ENCODE measurements around the gene ARHGAP29. TPM values are rescaled to one million over a fixed set of nuclear protein-coding genes. Genes with fewer than 3 reads are reported as not detected.
"Not testable (repeated sequence)": the region's sequence is repeated elsewhere in the genome, so short reads cannot be mapped to it uniquely, and the experiment has no call there.

The ARHGAP29 gene
- total RNA-seq, 1 donor = 85.1 TPM

- TF ChIP-seq, protein P1, sequence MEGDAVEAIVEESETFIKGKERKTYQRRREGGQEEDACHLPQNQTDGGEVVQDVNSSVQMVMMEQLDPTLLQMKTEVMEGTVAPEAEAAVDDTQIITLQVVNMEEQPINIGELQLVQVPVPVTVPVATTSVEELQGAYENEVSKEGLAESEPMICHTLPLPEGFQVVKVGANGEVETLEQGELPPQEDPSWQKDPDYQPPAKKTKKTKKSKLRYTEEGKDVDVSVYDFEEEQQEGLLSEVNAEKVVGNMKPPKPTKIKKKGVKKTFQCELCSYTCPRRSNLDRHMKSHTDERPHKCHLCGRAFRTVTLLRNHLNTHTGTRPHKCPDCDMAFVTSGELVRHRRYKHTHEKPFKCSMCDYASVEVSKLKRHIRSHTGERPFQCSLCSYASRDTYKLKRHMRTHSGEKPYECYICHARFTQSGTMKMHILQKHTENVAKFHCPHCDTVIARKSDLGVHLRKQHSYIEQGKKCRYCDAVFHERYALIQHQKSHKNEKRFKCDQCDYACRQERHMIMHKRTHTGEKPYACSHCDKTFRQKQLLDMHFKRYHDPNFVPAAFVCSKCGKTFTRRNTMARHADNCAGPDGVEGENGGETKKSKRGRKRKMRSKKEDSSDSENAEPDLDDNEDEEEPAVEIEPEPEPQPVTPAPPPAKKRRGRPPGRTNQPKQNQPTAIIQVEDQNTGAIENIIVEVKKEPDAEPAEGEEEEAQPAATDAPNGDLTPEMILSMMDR (IDR thresholded peaks at IDR 0.05; ENCODE audit: insufficient read depth, low read depth, low read length) = no peak
These were observed 76.6 kb downstream of the ARHGAP29 start for GRCh38 chr1:94160811-94161210.

DNA sequence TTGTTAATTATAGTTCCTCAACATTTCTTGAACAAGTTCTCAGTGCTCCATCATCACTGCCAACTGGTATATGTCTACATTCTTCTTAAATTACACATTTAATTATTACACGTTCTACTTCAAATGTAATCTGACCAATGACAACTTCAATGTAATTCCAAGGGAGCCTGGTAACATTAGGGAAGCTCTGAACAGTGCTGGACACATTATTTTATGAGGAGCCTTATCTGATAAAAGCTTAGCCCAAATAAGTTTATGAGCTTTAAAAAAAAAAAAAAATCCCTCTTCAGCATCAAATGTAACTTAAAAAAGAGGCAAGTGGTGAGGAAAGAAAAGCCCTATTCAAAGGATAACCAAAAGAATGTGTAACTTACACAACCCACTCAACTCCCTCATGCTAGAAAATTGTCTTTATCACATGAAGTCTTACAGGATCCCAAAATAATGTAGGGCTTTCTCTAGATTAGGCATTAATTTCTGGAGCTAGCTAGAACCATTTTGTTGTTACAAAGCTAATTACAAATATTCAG, 81.2 kb downstream of the ARHGAP29 start:
- no peak overlapping the region for H3K4me3 ChIP-seq (ENCODE audit: low read depth, low read length)
- TF ChIP-seq, protein P1 (IDR thresholded peaks at IDR 0.05; ENCODE audit: insufficient read depth, low read depth, low read length) = no peak
- peak; percentile 58 for DNase-seq (ENCODE audit: low read depth)

More at GRCh38 chr1:94160811-94161210, 76.6 kb downstream of the ARHGAP29 start:
- DNase-seq (ENCODE audit: low read depth) = peak; percentile 61
- H3K4me3 ChIP-seq (ENCODE audit: low read depth, low read length) = no peak overlapping the region

DNA sequence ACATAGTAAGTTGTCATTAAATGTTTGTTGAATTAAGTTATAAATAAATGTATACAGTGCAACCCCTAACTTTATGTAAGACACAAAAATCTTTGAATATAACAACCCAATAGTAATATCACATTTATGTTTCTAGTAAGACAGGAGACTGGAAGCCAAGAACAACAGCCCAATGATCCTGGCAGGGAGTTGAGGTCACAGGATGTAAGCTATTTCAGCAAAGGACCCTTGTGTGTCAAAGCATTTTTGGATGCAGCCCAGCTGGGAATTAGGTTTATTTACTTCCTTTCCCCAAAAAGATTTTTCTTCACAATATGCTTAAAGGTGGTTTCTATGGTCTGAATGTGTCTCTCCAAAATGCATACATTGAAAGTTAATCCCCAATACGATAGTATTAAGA, 82.4 kb downstream of the ARHGAP29 start:
- DNase-seq (ENCODE audit: low read depth) = no peak
- TF ChIP-seq, protein P1 (IDR thresholded peaks at IDR 0.05; ENCODE audit: insufficient read depth, low read depth, low read length) = no peak
- H3K4me3 ChIP-seq (ENCODE audit: low read depth, low read length) = no peak overlapping the region

GRCh38 chr1:94153133-94153532, 84.3 kb downstream of the ARHGAP29 start:
- no peak for DNase-seq (ENCODE audit: low read depth)
- TF ChIP-seq, protein P1 (IDR thresholded peaks at IDR 0.05; ENCODE audit: insufficient read depth, low read depth, low read length) = no peak
- H3K4me3 ChIP-seq (ENCODE audit: low read depth, low read length) = no peak overlapping the region

GRCh38 chr1:94149166-94149565, 88.2 kb downstream of the ARHGAP29 start:
- not testable (repeated sequence) for DNase-seq (ENCODE audit: low read depth); H3K4me3 ChIP-seq (ENCODE audit: low read depth, low read length)

DNA sequence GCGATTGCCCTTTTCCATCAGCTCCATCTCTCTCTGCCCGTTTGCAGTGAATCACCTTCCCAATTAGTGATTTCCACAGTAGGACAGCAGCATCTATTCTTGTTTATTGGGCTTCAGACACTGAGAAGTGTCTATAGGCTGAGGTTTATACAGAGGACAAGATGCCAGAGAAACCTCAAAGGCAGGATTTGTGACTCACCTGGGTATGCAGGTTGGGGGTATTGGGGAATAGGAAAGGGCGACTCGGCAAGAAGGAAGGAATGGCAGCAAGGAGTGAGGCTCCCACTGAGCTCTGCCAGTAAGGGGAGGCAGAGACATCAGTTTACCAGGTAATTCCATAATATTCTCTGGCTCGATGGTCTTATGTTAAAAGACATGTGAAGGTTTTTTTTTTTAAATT, 91.1 kb downstream of the ARHGAP29 start:
- TF ChIP-seq, protein P1 (IDR thresholded peaks at IDR 0.05; ENCODE audit: insufficient read depth, low read depth, low read length) = no peak
- H3K4me3 ChIP-seq (ENCODE audit: low read depth, low read length) = no peak overlapping the region
- DNase-seq (ENCODE audit: low read depth) = no peak

- DNase-seq (ENCODE audit: low read depth) = no peak
- TF ChIP-seq, protein P1 (IDR thresholded peaks at IDR 0.05; ENCODE audit: insufficient read depth, low read depth, low read length) = no peak
- H3K4me3 ChIP-seq (ENCODE audit: low read depth, low read length) = no peak overlapping the region
These were observed 92.5 kb downstream of the ARHGAP29 start for GRCh38 chr1:94144836-94145235.

Measured in fibroblast of villous mesenchyme (primary cell).